AG04450 (cell line): ENCODE results near the gene TSKS. TPM values are rescaled to one million over a fixed set of nuclear protein-coding genes. Genes with fewer than 3 reads are reported as not detected.

Experiments used
- CTCF ChIA-PET: fragments of 300-600, 350-600 bp; formaldehyde crosslinking; extraction: SDS; loops from one replicate; lab custom pipeline; 2022; ENCODE audit warnings: antibody characterized with exemption, inconsistent platforms; lab: Charles Lee
- POLR2A ChIA-PET: fragments of 350-600 bp; formaldehyde crosslinking; extraction: SDS; loops from one replicate; lab custom pipeline; 2021; ENCODE audit warnings: antibody characterized with exemption, inconsistent platforms; lab: Yijun Ruan, JAX
- DNase-seq: peaks from one replicate; pipeline ENCODE4 v3.0.0-alpha.2; 2011; ENCODE audit warnings: low read depth, low spot score
- H3K27ac ChIP-seq: one replicate; pipeline ENCODE4 v1.5.1; 2012; ENCODE audit warnings: low read depth, low read length, control low read depth
- H3K27me3 ChIP-seq: one replicate; pipeline ENCODE4 v1.6.0; 2012; ENCODE audit warnings: low read length; ENCODE audit not compliant: control insufficient read depth, insufficient read depth
- H3K4me3 ChIP-seq: 2 replicates; pipeline ENCODE4 v1.5.1; 2011; ENCODE audit warnings: mild to moderate bottlenecking, low read depth, low read length, control low read depth
- H3K9me3 ChIP-seq: 2 replicates; pipeline ENCODE4 v1.5.1; 2012; ENCODE audit warnings: low read length; ENCODE audit not compliant: control insufficient read depth, insufficient read depth
- polyA plus RNA-seq: library from polyadenylated mRNA; depleted of rRNA; stranded (reverse); fragments of >200 nt; gene quantifications from 2 replicates; pipeline ENCODE4 v1.2.3, GENCODE V29; 2011
- TF ChIP-seq, protein P1 (sequence below): IDR thresholded peaks from 2 replicates; pipeline ENCODE4 v1.5.1; 2011; ENCODE audit warnings: low read depth, low read length, control low read depth, inconsistent platforms

The TSKS gene
- polyA plus RNA-seq, 1 experiment: not detected

DNA sequence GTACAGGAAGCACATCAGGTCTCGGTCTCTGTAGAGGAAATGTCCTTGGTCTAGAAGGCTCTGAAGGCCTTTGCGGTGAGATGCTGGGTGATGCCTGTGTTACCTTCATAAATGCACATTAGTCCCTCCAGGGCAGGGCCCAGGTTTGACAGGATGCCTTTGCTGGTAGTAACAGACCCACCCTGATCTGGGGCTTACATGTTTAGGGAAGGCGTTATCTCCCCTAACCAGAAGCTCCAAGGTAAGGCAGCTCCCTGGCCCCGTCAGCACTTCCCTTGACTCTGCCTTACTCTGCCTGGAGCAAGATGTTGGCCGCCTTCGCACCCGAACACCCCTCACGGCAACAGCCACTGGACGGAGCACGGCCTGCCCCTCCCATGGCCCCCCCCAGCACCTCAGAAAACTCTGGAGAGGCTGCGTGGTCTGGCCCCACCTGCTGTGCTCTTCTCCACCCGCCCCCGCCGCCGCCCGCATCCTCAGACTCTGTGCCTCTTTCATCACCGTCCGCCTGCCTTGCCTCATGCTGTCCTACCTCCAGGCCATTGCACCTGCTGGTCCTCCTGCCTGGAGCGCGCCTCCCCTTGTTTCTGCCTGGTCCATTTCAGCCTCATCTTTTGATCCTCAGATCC is 12.8 kb upstream of the TSKS start:
- DNase-seq: no peak
- Histone ChIP-seq H3K4me3 (no peak overlapping the region), H3K9me3 (no peaks in the 10 kb centered on the region), H3K27me3 (no peaks in the 10 kb centered on the region), H3K27ac (no peak overlapping the region)
- TF ChIP-seq, protein P1, sequence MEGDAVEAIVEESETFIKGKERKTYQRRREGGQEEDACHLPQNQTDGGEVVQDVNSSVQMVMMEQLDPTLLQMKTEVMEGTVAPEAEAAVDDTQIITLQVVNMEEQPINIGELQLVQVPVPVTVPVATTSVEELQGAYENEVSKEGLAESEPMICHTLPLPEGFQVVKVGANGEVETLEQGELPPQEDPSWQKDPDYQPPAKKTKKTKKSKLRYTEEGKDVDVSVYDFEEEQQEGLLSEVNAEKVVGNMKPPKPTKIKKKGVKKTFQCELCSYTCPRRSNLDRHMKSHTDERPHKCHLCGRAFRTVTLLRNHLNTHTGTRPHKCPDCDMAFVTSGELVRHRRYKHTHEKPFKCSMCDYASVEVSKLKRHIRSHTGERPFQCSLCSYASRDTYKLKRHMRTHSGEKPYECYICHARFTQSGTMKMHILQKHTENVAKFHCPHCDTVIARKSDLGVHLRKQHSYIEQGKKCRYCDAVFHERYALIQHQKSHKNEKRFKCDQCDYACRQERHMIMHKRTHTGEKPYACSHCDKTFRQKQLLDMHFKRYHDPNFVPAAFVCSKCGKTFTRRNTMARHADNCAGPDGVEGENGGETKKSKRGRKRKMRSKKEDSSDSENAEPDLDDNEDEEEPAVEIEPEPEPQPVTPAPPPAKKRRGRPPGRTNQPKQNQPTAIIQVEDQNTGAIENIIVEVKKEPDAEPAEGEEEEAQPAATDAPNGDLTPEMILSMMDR: no peak
- CTCF ChIA-PET: no interaction called here
- POLR2A ChIA-PET: no interaction called here

DNA sequence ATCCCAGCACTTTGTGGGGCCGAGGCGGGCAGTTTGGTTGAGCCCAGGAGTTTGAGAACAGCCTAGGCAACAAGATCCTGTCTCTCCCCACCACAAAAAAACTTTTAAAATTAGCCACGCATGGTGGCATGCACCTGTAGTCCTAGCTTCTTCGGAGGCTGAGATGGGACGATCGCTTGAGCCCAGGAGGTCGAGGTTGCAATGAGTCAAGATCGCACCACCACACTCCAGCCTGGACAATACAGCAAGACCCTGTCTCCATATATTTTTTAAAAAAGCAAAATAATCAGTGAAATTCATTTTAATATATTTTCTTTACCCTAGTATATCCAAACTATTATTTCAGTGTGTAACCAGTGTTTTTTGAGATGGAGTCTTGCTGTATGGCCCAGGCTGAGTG is 11.9 kb upstream of the TSKS start:
- DNase-seq: no peak
- Histone ChIP-seq H3K27ac (no peak overlapping the region), H3K4me3 (no peak overlapping the region), H3K27me3 (no peaks in the 10 kb centered on the region), H3K9me3 (no peaks in the 10 kb centered on the region)
- TF ChIP-seq, protein P1: no peak
- CTCF ChIA-PET: no interaction called here
- POLR2A ChIA-PET: no interaction called here

DNA sequence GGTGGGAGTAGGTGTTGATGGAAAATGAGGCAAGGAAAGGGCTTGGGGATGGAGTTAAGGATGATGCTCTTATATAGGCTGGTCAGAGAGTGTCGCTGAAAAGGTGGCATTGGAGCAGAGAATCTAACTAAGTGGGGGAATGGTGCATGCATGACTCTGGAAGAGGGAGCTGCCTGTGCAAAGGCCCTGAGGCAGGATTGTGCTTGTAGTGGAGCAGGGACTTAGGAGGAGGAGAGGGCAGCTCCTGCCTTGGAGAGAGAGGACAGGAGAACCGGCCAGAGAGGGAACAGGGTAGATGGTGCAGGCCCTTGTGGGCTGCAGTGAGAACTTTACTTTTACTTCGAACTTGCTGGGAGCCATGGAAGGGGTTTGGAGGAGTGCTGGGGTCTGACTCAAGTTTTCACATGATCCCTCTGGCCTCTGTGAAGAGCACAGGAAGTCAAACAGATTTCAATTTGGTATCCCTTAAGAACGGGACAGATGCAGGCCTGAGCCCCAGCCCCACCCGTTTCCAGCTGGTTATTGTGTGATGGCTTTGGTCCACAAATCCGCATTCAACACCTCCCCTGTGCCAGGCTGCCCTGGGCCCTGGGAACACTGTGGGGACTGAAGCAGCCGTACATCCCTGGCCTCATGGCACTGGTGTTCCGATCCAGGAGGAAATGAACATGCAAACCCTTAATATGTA is 10.7 kb upstream of the TSKS start:
- CTCF ChIA-PET: no interaction called here
- DNase-seq: no peak

DNA sequence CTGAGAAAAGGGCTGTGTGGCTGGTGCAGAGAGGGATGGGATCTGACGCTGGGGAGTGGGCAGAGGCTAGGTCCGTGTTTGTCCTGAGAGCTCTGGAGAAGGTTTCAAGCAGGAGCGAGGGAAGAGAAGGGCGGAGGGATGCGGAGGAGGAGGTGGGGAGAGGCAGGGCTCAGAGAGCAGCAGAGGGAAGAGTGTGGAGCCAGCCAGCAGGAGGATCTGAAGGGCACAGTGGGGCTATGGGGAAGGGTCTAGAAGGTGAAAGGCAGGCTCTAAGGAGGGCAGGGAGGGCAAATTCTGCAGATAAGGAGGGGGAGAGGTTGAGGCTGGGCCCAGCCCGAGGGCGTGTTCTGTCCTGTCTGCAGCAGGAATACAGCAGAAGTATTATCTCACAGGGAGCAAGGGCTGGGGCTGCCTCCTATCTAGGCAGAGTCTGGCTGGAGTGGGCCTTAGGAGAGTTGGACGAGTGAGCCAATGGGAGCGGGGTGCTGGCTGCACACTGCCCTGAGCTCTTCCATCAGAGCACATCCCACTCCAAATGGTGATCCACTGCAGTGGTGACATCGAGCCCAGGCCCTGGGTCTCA is 9.8 kb upstream of the TSKS start:
- H3K4me3 ChIP-seq: no peak overlapping the region
- no peak for DNase-seq
- no peaks in the 10 kb centered on the region for H3K9me3 ChIP-seq
- ChIA-PET POLR2A (no interaction called here), CTCF (no interaction called here)
- H3K27ac ChIP-seq: no peak overlapping the region
- TF ChIP-seq, protein P1: no peak
- H3K27me3 ChIP-seq: no peaks in the 10 kb centered on the region

More for the DNA sequence above, 10.7 kb upstream of the TSKS start:
- TF ChIP-seq, protein P1: no peak
- no peaks in the 10 kb centered on the region for H3K27me3 ChIP-seq
- H3K27ac ChIP-seq: no peak overlapping the region
- POLR2A ChIA-PET: interaction anchor here (0.5 kb wide), 1 partner anchor 54 kb away, joined by 4 read pairs; no protein-coding TSS in a partner anchor
- no peak overlapping the region for H3K4me3 ChIP-seq
- no peaks in the 10 kb centered on the region for H3K9me3 ChIP-seq

DNA sequence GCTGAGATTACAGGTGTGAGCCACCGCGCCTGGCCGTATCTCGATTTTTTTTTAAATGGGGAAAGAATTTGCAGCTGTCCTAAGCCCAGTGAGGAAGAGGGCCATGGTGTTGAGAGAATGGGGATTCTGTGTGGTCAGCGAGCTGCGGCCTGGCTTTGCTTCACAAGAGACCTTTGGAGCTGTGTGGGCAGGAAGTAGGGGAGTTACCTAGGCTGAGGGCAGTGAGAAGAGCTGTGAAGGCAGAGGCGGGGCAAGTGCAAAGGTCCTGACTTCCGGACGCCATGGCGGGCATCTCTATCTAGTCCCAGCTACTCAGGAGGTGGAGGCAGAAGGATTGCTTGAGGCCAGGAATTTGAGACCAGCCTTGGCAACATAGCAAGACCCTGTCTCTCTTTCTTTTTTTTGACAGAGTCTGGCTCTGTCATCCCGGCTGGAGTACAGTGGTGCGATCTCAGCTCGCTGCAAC is 8.6 kb upstream of the TSKS start:
- Histone ChIP-seq H3K27me3 (no peaks in the 10 kb centered on the region), H3K9me3 (no peaks in the 10 kb centered on the region), H3K27ac (no peak overlapping the region), H3K4me3 (no peak overlapping the region)
- TF ChIP-seq, protein P1: no peak
- CTCF ChIA-PET: interaction anchor here (1.2 kb wide), 1 partner anchor 54 kb away, joined by 8 read pairs; no protein-coding TSS in a partner anchor
- POLR2A ChIA-PET: no interaction called here
- no peak for DNase-seq
